ENCODE data around the gene PATJ.

- TF ChIP-seq CTCF (conservative IDR thresholded peaks at IDR 0.05; ENCODE audit: low read depth in 2 of 2) (no peak), EZH2phosphoT487 (IDR thresholded peaks at IDR 0.05; ENCODE audit: unreplicated experiment) (no peak), CREB1 (CRISPR knock-in tag; IDR thresholded peaks at IDR 0.05; ENCODE audit: low read depth) (no peak), POLR2AphosphoS5 (IDR thresholded peaks at IDR 0.05; ENCODE audit: low read depth) (no peak), EZH2 (IDR thresholded peaks at IDR 0.05; ENCODE audit: low read depth, unreplicated experiment) (no peak)
These were observed 365.6 kb downstream of the PATJ start for GRCh38 chr1:62107923-62108322.
